NCI-H1417 (cell line): Measurements from ENCODE around the gene VENTX.

Experiments
- DNase-seq, 3 experiments: peaks; one replicate each; lab custom pipeline; 2025; lab: John Stamatoyannopoulos, UW

Gene VENTX

GRCh38 chr10:133271521-133272300, 34.1 kb downstream of the VENTX start:
- no peak for DNase-seq

- no peak for DNase-seq
Observed at GRCh38 chr10:133272301-133272963, 34.8 kb downstream of the VENTX start.

GRCh38 chr10:133272964-133273420, 35.3 kb downstream of the VENTX start:
- DNase-seq, result no peak

GRCh38 chr10:133273534-133274143, 36.0 kb downstream of the VENTX start:
- DNase-seq, result no peak

GRCh38 chr10:133274751-133275683, 37.4 kb downstream of the VENTX start:
- DNase-seq, result no peak

- DNase-seq, result no peak
Observed at GRCh38 chr10:133275684-133276092, 38.0 kb downstream of the VENTX start.

- DNase-seq, result no peak
Observed at GRCh38 chr10:133276100-133276434, 38.4 kb downstream of the VENTX start.

- no peak for DNase-seq
Observed at GRCh38 chr10:133276435-133277201, 39.0 kb downstream of the VENTX start, which contains the start of gene ADAM8. TSS of gene ADAM8 (minus strand) at chr10:133276868. CDS start at chr10:133276817, 51 bp downstream.

GRCh38 chr10:133277277-133277992, 39.8 kb downstream of the VENTX start:
- DNase-seq, result no peak

- peak in 2 of 3 experiments; percentile 9 to 10 for DNase-seq
Observed at GRCh38 chr10:133277993-133278576, 40.4 kb downstream of the VENTX start.

GRCh38 chr10:133278577-133279265, 41.1 kb downstream of the VENTX start:
- peak; percentile 4 to 13 (median 10) for DNase-seq

GRCh38 chr10:133279326-133280226, 41.9 kb downstream of the VENTX start:
- DNase-seq, result no peak

GRCh38 chr10:133280391-133281059, 42.9 kb downstream of the VENTX start:
- no peak for DNase-seq

GRCh38 chr10:133281084-133281483, 43.4 kb downstream of the VENTX start:
- DNase-seq, result no peak

- DNase-seq, result no peak
Observed at GRCh38 chr10:133281628-133282372, 44.1 kb downstream of the VENTX start.

- no peak for DNase-seq
Observed at GRCh38 chr10:133282846-133283390, 45.3 kb downstream of the VENTX start.

- no peak for DNase-seq
Observed at GRCh38 chr10:133283931-133284330, 46.3 kb downstream of the VENTX start.
